ENCODE results near the gene NR1D1.
A peak's percentile ranks its signal among the peaks of the same experiment; 100 is the strongest.

The NR1D1 gene

DNA sequence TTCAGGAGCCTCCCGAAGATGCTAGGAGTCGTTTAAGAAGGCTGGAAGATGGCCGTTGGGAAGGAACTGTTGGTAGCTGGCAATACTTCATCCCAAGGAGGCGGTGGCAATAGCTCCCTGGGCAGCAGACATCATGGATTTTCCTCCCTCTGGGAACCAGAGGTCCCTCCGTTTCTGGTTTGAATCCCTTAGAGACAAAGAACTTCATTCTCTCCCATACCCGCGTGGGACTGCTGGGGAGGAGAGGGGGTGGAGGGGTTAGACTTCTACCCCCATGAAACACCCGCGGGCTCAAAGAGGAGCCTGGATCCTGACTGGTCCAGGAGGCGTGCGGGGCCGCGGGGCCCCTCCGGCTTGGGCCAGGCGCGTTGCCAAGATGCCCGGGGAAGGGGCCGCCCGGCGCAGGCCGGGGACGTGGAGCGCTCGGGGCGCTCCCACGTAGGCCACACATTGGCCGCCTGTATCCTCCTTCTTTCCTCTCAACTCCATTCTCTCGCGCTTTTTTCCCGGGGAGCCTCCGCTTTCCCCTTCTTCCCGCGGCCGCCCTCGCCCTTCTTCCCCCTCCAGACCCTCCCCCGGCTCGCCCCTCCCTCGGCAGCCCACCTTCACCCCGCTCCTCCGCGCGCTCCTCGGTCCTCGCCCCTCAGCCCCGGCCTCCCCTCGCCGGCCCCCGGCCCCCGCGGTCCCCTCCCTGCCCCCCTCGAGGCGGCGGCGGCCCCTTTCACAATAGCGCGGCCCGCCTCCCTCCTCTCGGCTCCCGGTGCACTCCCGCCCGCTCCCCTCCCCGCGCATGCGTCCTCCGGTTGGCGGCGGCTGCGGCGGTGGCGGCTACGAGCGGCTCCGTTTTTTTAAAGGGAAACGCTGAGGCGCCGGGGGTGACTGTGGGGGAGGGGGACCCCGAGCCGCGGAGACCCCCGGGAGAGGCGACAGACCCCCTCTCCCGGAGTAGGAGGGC, 21.1 kb upstream of the NR1D1 start, which contains the start of gene MSL1:
MSL1 (plus strand) TSS at position 791 of the 955 bp plus-strand sequence. CDS start 642 bp downstream, outside the sequence.
- TF ChIP-seq, protein P1, sequence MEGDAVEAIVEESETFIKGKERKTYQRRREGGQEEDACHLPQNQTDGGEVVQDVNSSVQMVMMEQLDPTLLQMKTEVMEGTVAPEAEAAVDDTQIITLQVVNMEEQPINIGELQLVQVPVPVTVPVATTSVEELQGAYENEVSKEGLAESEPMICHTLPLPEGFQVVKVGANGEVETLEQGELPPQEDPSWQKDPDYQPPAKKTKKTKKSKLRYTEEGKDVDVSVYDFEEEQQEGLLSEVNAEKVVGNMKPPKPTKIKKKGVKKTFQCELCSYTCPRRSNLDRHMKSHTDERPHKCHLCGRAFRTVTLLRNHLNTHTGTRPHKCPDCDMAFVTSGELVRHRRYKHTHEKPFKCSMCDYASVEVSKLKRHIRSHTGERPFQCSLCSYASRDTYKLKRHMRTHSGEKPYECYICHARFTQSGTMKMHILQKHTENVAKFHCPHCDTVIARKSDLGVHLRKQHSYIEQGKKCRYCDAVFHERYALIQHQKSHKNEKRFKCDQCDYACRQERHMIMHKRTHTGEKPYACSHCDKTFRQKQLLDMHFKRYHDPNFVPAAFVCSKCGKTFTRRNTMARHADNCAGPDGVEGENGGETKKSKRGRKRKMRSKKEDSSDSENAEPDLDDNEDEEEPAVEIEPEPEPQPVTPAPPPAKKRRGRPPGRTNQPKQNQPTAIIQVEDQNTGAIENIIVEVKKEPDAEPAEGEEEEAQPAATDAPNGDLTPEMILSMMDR (IDR thresholded peaks at IDR 0.05; ENCODE audit: low read depth, low read length): no peak
- in situ Hi-C loops (cut with HindIII; ENCODE audit: low sequenced_read_pairs): no loop called here
- DNase-seq (ENCODE audit: low read depth, low spot score): peak; percentile 84
- peak within 1 kb of the TSS; percentile 88 for H3K4me3 ChIP-seq (ENCODE audit: low read depth, low read length)

DNA sequence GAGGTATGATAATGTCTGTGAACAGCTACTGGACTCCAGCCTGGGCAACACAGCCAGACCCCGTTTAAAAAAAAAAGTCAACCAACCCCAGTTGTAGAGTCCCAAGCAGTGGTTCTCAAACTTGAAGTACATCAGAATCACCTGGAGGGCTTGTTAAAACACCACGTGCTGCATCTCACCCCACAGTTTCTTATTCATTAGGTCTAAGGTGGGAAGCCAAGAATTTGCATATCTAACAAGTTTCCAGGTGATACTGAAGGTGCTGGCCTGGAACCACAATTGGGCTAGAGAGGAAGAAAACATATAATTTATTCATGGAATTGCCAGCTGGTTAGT, 14.7 kb upstream of the NR1D1 start:
- no peak overlapping the region for H3K4me3 ChIP-seq (ENCODE audit: low read depth, low read length)
- no peak for DNase-seq (ENCODE audit: low read depth, low spot score)
- TF ChIP-seq, protein P1 (IDR thresholded peaks at IDR 0.05; ENCODE audit: low read depth, low read length): no peak
- in situ Hi-C loops (cut with HindIII; ENCODE audit: low sequenced_read_pairs): no loop called here

DNA sequence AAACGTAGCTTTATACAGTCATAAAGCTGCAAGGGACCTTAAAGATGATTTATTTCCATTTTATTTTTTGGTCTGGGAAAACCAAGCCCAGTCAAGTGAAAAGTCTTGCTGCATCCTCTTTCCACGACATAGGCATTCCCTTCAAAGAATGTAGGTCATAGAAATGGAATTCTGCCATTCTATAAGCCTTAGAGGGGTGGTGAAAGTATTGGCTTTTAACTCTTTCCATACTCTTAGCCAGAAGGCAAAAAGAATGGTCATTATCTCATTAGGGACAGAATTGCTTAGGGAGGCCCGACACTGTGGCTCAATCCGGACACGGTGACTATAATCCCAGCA, 13.5 kb upstream of the NR1D1 start:
- H3K4me3 ChIP-seq (ENCODE audit: low read depth, low read length): no peak overlapping the region
- in situ Hi-C loops (cut with HindIII; ENCODE audit: low sequenced_read_pairs): no loop called here
- TF ChIP-seq, protein P1 (IDR thresholded peaks at IDR 0.05; ENCODE audit: low read depth, low read length): no peak
- no peak for DNase-seq (ENCODE audit: low read depth, low spot score)

DNA sequence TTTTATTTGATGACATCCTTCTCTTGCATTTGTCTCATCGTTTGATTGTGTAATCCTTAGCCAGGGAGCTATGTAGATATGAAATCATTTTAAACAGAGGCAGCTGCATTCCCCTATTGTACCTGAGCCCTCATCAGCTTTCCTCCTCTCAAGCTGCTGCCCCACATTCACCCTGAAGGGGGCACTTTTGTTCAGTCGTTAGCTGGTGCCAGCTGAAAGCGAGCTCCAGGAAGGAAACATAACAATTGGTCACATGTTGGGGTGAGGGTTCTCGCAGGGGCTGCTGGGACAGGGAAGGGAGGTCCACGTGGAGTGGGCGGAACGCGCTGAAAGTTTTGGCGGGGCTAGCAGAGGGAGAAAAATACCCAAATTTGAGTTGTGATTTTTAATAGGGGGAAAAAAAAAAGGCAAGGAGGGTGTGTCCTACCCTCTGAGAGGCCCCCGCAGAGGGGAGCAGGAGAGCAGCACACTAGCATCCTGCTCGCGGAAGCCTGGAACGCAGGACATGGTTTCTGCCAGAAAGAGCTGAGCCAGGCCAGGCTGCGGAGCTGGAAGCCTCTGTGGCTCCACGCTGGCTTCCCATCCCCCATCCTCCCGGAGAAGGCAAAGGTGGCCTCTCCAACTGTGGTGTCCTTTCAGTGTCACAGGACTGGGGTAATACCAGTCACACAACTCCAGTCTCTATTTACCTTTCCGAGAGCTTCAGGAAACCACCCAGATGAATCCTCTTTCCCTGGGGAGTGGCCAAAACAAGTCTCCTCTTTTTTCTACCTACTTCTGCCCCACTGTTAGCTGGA, 12.9 kb upstream of the NR1D1 start:
- peak; percentile 94 for DNase-seq (ENCODE audit: low read depth, low spot score)
- H3K4me3 ChIP-seq (ENCODE audit: low read depth, low read length): peak overlapping the region; percentile 31
- TF ChIP-seq, protein P1 (IDR thresholded peaks at IDR 0.05; ENCODE audit: low read depth, low read length): peak; percentile 91
- in situ Hi-C loops (cut with HindIII; ENCODE audit: low sequenced_read_pairs): no loop called here

DNA sequence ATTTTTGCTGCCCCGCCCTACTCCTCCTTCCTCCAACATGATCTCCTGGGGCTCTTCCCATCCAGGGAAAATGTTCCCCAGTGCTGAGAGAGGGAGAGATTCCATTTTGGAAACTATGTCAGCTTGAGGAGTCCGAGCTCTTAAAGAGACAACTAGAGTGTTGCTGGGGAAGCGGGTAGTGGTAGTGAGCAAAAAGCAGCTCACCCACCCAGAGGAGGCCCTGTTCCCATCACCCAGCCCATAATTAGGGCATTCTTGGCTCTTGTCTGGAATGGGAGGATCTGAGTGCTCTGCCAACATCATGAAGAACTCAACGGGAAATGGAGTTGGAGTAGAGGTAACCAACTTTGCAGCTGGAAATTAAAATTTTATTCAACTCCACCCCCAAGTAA, 12.3 kb upstream of the NR1D1 start:
- TF ChIP-seq, protein P1 (IDR thresholded peaks at IDR 0.05; ENCODE audit: low read depth, low read length): no peak
- H3K4me3 ChIP-seq (ENCODE audit: low read depth, low read length): no peak overlapping the region
- in situ Hi-C loops (cut with HindIII; ENCODE audit: low sequenced_read_pairs): no loop called here

DNA sequence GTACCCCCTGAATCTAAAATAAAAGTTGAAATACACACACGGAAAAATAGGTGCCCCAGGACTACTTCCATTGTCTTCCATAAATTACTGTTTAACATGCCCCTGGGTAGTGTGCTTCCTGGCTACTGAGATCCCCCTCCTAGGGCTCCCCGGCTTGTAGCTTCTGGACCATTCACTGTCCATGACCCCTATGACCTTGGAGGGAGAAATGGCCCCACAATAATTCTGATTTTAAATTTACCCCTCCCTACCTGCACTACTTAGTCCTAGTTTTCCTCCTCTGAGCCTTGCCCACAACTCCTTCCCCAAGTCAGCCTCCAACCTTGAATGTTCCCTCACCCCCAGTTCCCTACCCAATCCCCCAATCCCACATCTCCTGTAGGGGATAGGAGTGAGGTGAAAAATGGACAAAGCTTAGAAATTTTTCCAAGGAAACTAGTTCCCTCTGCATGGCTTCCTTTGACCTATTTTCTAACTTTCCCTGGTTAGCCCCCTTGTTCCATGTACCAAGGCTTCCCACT, 11.9 kb upstream of the NR1D1 start:
- in situ Hi-C loops (cut with HindIII; ENCODE audit: low sequenced_read_pairs): no loop called here
- DNase-seq (ENCODE audit: low read depth, low spot score): no peak
- H3K4me3 ChIP-seq (ENCODE audit: low read depth, low read length): no peak overlapping the region
- TF ChIP-seq, protein P1 (IDR thresholded peaks at IDR 0.05; ENCODE audit: low read depth, low read length): no peak

More for the DNA sequence above, 12.3 kb upstream of the NR1D1 start:
- no peak for DNase-seq (ENCODE audit: low read depth, low spot score)
